Heart right ventricle (tissue), 16 donors: ENCODE data around the gene TUBB2A. TPM values are rescaled to one million over a fixed set of nuclear protein-coding genes. Genes with fewer than 3 reads are reported as not detected.
A peak's percentile ranks its signal among the peaks of the same experiment; 100 is the strongest.

Experiments used
- ATAC-seq, 8 donors: fragments of 200-7000 bp; cut with Tn5 transposase; one replicate each; pipeline ENCODE4 v1.9.1; 2020; ENCODE audit warnings: mild to moderate bottlenecking in 8 of 8, moderate library complexity in 8 of 8, moderate number of reproducible peaks in 1 of 8
- DNase-seq, 2 donors: peaks; one replicate each; pipeline ENCODE4 v3.0.0-alpha.2; 2020
- H3K27ac ChIP-seq, 10 donors: fragments of 200-600 bp; sonication (generic) in 2 of 10; one replicate each; pipeline versions ENCODE4 v1.5.0 to v1.8.0; 2020 to 2022; ENCODE audit warnings: mild to moderate bottlenecking in 3 of 10
- H3K27me3 ChIP-seq, 7 donors: fragments of 200-600 bp; one replicate each; pipeline ENCODE4 v1.8.0; 2021 to 2022; ENCODE audit warnings: mild to moderate bottlenecking in 2 of 7
- H3K36me3 ChIP-seq, 9 donors: fragments of 200-600 bp; sonication (generic) in 1 of 9; one replicate each; pipeline versions ENCODE4 v1.5.0 to v1.8.0; 2020 to 2022; ENCODE audit warnings: mild to moderate bottlenecking in 2 of 9
- H3K4me1 ChIP-seq, 9 donors: fragments of 200-600 bp; sonication (generic) in 1 of 9; one replicate each; pipeline versions ENCODE4 v1.5.0 to v1.8.0; 2020 to 2022; ENCODE audit warnings: mild to moderate bottlenecking in 4 of 9
- H3K4me3 ChIP-seq, 10 donors: fragments of 200-600 bp; sonication (generic) in 2 of 10; one replicate each; pipeline versions ENCODE4 v1.5.0 to v1.8.0; 2020 to 2022; ENCODE audit warnings: mild to moderate bottlenecking in 7 of 10, moderate library complexity in 2 of 10
- H3K9me3 ChIP-seq, 11 donors: fragments of 200-600 bp in 10 of 11; sonication (generic) in 2 of 11; one replicate each; pipeline versions ENCODE4 v1.5.0 to v1.8.0; 2013 to 2022; ENCODE audit warnings: mild to moderate bottlenecking in 2 of 11, control low read depth in 1 of 11, moderate library complexity in 1 of 11
- CTCF ChIP-seq, 9 donors: fragments of 200-600 bp; sonication (generic) in 2 of 9; IDR thresholded peaks; one replicate each; pipeline versions ENCODE4 v1.5.0 to v1.8.0; 2021 to 2022; ENCODE audit warnings: antibody characterized with exemption in 9 of 9, mild to moderate bottlenecking in 5 of 9, moderate library complexity in 1 of 9
- WGBS, 2 donors: extraction: QIAGEN DNeasy Blood & Tissue Kit; methylation state at CpG; one replicate each; pipeline ENCODE4 v1.1.7; 2013; ENCODE audit warnings: inconsistent platforms in 1 of 2; 5-methylcytosine and 5-hydroxymethylcytosine counted together
- intact Hi-C, 10 donors: fragments of 100-400 bp; cut with DNase I; formaldehyde crosslinking; loops; one replicate each; pipeline versions ENCODE4 v1.11.1 to v1.14.2; 2022
- polyA plus RNA-seq, 2 donors: library from polyadenylated mRNA; stranded (reverse); fragments of 200-250 nt; gene quantifications; one replicate each; pipeline ENCODE4 v1.2.3, GENCODE V29; 2013
- total RNA-seq, 10 donors: library from RNA; stranded (reverse); fragmentation: NEBNext Ultra II Directional in 3 of 10; extraction: Animal tissue kit (Norgen Biotek cat#: 25700) in 3 of 10; gene quantifications; one replicate each; pipeline versions ENCODE4 v1.2.1 to v1.2.4, GENCODE V29; 2021 to 2023
- donor health status: Arrhythmogenic right ventricular cardiomyopathy.
- donor health status: ischemic (EF 13 %, LVEDD 7.1; RV severe dilation, severe dysfunction).
- donor health status: healthy with polysubstance abuse.
- donor health status: DM: no; HTN: yes; CAD: no.
- donor health status: DM: no; HTN: no; CAD: no.
- donor health status: ischemic (EF 25% LVEDD 6.9; RV normal size, moderate dysfunction).
- donor health status: ischemic (EF 25% LVEDD 5.7; RV mildly dilated, moderate dysfunction).
- donor health status: healthy.
- donor health status: DM: yes; HTN: yes; CAD: no.
- donor health status: Ischemic cardiomyopathy.
- donor health status: ischemic (EF 35%, LVEDD 5.7; RV mildly dilated, moderate dysfunction).
- donor health status: nonischemic (EF 11% LVEDD 7.7; RV severe dilation, severe dysfunction).
- donor health status: DM: yes; HTN: yes; CAD: no.
- donor health status: PGD.
- donor health status: ischemic (EF 29% LVEDD 5.4; RV normal size, mild dysfunction).
- donor health status: nonischemic (EF 23%, LVEDD 6.1; RV moderate dilation, normal function).

Gene TUBB2A
- total and polyA plus RNA-seq, 12 donors = 7.0 to 59.3 (median 17.5) TPM

- intact Hi-C loops = loop anchor here in 1 of 10 donors (10.0 kb wide), 1 partner anchor 240 kb away; no protein-coding TSS in a partner anchor
- H3K4me1 ChIP-seq = peaks cover 0 to 14% (median 9%) of the 10 kb centered on the region in 9 donors
- H3K4me3 ChIP-seq = no peak overlapping the region
- no peak overlapping the region for H3K27ac ChIP-seq
- peaks cover 0 to 66% (median 45%) of the 10 kb centered on the region in 9 donors for H3K36me3 ChIP-seq
- no peaks in the 10 kb centered on the region for H3K27me3 ChIP-seq
- H3K9me3 ChIP-seq = no peaks in the 10 kb centered on the region
- ATAC-seq = no peak
- TF ChIP-seq CTCF (IDR thresholded peaks at IDR 0.05) = no peak
- WGBS, 2 donors = 90 to 91% methylated on average over 6 of the region's 6 CpGs
- no peak for DNase-seq
Measured at GRCh38 chr6:3114377-3114776, 43.0 kb downstream of the TUBB2A start.

GRCh38 chr6:3109761-3110160 is 47.6 kb downstream of the TUBB2A start:
- peaks cover 0 to 100% (median 64%) of the 10 kb centered on the region in 9 donors for H3K36me3 ChIP-seq
- H3K27me3 ChIP-seq = no peaks in the 10 kb centered on the region
- TF ChIP-seq CTCF (IDR thresholded peaks at IDR 0.05) = no peak
- DNase-seq (no peak), ATAC-seq (no peak)
- H3K27ac ChIP-seq = no peak overlapping the region
- H3K4me3 ChIP-seq = no peak overlapping the region
- WGBS, 2 donors = 89 to 91% methylated on average over 3 of the region's 3 CpGs
- no peaks in the 10 kb centered on the region for H3K9me3 ChIP-seq
- intact Hi-C loops = loop anchor here in 1 of 10 donors (10.0 kb wide), 1 partner anchor 245 kb away; no protein-coding TSS in a partner anchor
- H3K4me1 ChIP-seq = no peaks in the 10 kb centered on the region

GRCh38 chr6:3108746-3109414 is 48.5 kb downstream of the TUBB2A start:
- WGBS, 2 donors = 86 to 90% methylated on average over 10 of the region's 10 CpGs
- TF ChIP-seq CTCF (IDR thresholded peaks at IDR 0.05) = no peak
- intact Hi-C loops = no loop called here
- H3K4me3 ChIP-seq = no peak overlapping the region
- H3K36me3 ChIP-seq = peaks cover 0 to 100% (median 62%) of the 10 kb centered on the region in 9 donors
- ATAC-seq (peak in 5 of 8 donors; percentile 11 to 47 (median 36)), DNase-seq (no peak)
- H3K27ac ChIP-seq = no peak overlapping the region
- H3K27me3 ChIP-seq = no peaks in the 10 kb centered on the region
- no peaks in the 10 kb centered on the region for H3K9me3 ChIP-seq
- H3K4me1 ChIP-seq = no peaks in the 10 kb centered on the region

Other genes starting within 250 kb of the TUBB2A start
- 100 to 1,000 TPM; 163 to 261 (median 183) TPM for gene SERPINB6, start 186.0 kb downstream of the TUBB2A start, total RNA-seq
- gene SERPINB6, start 186.0 kb downstream of the TUBB2A start, polyA plus RNA-seq = 100 to 1,000 TPM; 138 to 153 TPM
- gene NQO2, start 157.7 kb downstream of the TUBB2A start, total RNA-seq = 10 to 100 TPM; 29.5 to 88.4 (median 48.2) TPM
- 100 to 1,000 TPM in 1 of 2 donors, 10 to 100 TPM in 1; 52.3 to 107 TPM for gene NQO2, start 157.7 kb downstream of the TUBB2A start, polyA plus RNA-seq
- 10 to 100 TPM in 2 of 10 donors, 1 to 10 TPM in 8; 5.1 to 12.2 (median 6.4) TPM for gene RIPK1, start 89.0 kb downstream of the TUBB2A start, total RNA-seq
- gene RIPK1, start 89.0 kb downstream of the TUBB2A start, polyA plus RNA-seq = 10 to 100 TPM in 1 of 2 donors, 1 to 10 TPM in 1; 6.1 to 12.9 TPM
- gene BPHL, start 38.8 kb downstream of the TUBB2A start, total RNA-seq = 10 to 100 TPM; 14.5 to 44.4 (median 21.0) TPM
- gene BPHL, start 38.8 kb downstream of the TUBB2A start, polyA plus RNA-seq = 10 to 100 TPM in 1 of 2 donors, 1 to 10 TPM in 1; 5.3 to 22.6 TPM
- 1 to 10 TPM in 5 of 10 donors, under 1 TPM in 5; 0.28 to 3.6 (median 0.94) TPM for gene TUBB2B, start 70.1 kb upstream of the TUBB2A start, total RNA-seq
- 1 to 10 TPM in 1 of 2 donors, under 1 TPM in 1; 0.59 to 3.4 TPM for gene TUBB2B, start 70.1 kb upstream of the TUBB2A start, polyA plus RNA-seq
- 10 to 100 TPM in 5 of 10 donors, 1 to 10 TPM in 5; 8.1 to 10.8 (median 10.0) TPM for gene PSMG4, start 101.4 kb upstream of the TUBB2A start, total RNA-seq
- gene PSMG4, start 101.4 kb upstream of the TUBB2A start, polyA plus RNA-seq = 10 to 100 TPM; 14.0 to 38.6 TPM